IMR-90 (cell line): ENCODE results near the gene ATRAID. TPM values are rescaled to one million over a fixed set of nuclear protein-coding genes. Genes with fewer than 3 reads are reported as not detected.

Experiments used
- ATAC-seq: fragments of 200-7000 bp; cut with Tn5 transposase; 2 replicates; pipeline ENCODE4 v1.9.1; 2020; ENCODE audit warnings: low read depth, mild to moderate bottlenecking, moderate library complexity
- BruUV-seq: library from RNA; stranded (reverse); fragments of 400-500 nt; replicated peaks from 2 replicates; lab custom pipeline; 2021; lab: Mats Ljungman, UMichigan
- CTCF ChIA-PET: fragments of 300-600 bp; formaldehyde crosslinking; extraction: SDS; loops from one replicate; lab custom pipeline; 2021; ENCODE audit warnings: antibody characterized with exemption; lab: Yijun Ruan, JAX
- POLR2A ChIA-PET: fragments of 300-600 bp; sonication (Branson Sonifier 250); formaldehyde crosslinking; loops from one replicate; lab custom pipeline; 2022; ENCODE audit warnings: antibody characterized with exemption; ENCODE audit not compliant: unreplicated experiment; lab: Charles Lee
- DNase-seq: peaks from one replicate; pipeline ENCODE4 v3.0.0; 2013
- H2AFZ ChIP-seq: replicated peaks from 2 replicates; pipeline ENCODE3; 2013; ENCODE audit warnings: low read length, mild to moderate bottlenecking; ENCODE audit not compliant: poor library complexity
- H2AK5ac ChIP-seq: 2 replicates; pipeline ENCODE4 v1.6.1; 2013; ENCODE audit warnings: low read depth, low read length, inconsistent platforms
- H2AK9ac ChIP-seq: replicated peaks from 2 replicates; pipeline ENCODE3; 2013; ENCODE audit warnings: mild to moderate bottlenecking, low read depth, low read length, moderate library complexity; ENCODE audit not compliant: poor library complexity
- H2BK120ac ChIP-seq: 2 replicates; pipeline ENCODE4 v1.6.1; 2013; ENCODE audit warnings: low read depth, low read length, inconsistent platforms
- H2BK15ac ChIP-seq: 3 replicates; pipeline ENCODE4 v1.6.1; 2013; ENCODE audit warnings: low read depth, low read length, inconsistent platforms
- H2BK20ac ChIP-seq: 2 replicates; pipeline ENCODE4 v1.6.1; 2013; ENCODE audit warnings: low read depth, mild to moderate bottlenecking, inconsistent platforms, low read length, moderate library complexity
- H2BK5ac ChIP-seq: 2 replicates; pipeline ENCODE4 v1.6.1; 2013; ENCODE audit warnings: mild to moderate bottlenecking, low read depth, low read length, inconsistent platforms; ENCODE audit not compliant: poor library complexity, severe bottlenecking
- H3K14ac ChIP-seq: replicated peaks from 2 replicates; pipeline ENCODE4 v1.6.1; 2013; ENCODE audit warnings: low read depth, low read length, inconsistent platforms
- H3K18ac ChIP-seq: 2 replicates; pipeline ENCODE4 v1.6.1; 2013; ENCODE audit warnings: low read depth, low read length, control low read depth
- H3K23ac ChIP-seq: 2 replicates; pipeline ENCODE4 v1.6.1; 2013; ENCODE audit warnings: low read depth, low read length, inconsistent platforms
- H3K27ac ChIP-seq: 2 replicates; pipeline ENCODE4 v1.5.1; 2013; ENCODE audit warnings: mild to moderate bottlenecking, control low read depth, low read length; ENCODE audit not compliant: insufficient read depth
- H3K27me3 ChIP-seq: 2 replicates; pipeline ENCODE4 v1.6.1; 2013; ENCODE audit warnings: low read length; ENCODE audit not compliant: control insufficient read depth, insufficient read depth
- H3K36me3 ChIP-seq: 2 replicates; pipeline ENCODE4 v1.6.1; 2013; ENCODE audit warnings: low read length, mixed read lengths; ENCODE audit not compliant: control insufficient read depth, insufficient read depth
- H3K4ac ChIP-seq: 2 replicates; pipeline ENCODE4 v1.6.1; 2013; ENCODE audit warnings: low read depth, low read length, inconsistent platforms
- H3K4me1 ChIP-seq: 2 replicates; pipeline ENCODE4 v1.6.1; 2013; ENCODE audit warnings: low read length, mixed read lengths; ENCODE audit not compliant: control insufficient read depth, insufficient read depth
- H3K4me2 ChIP-seq: 2 replicates; pipeline ENCODE4 v1.6.1; 2013; ENCODE audit warnings: low read depth, mild to moderate bottlenecking, control low read depth, low read length, moderate library complexity
- H3K4me3 ChIP-seq: 2 replicates; pipeline ENCODE4 v1.5.1; 2013; ENCODE audit warnings: low read depth, mild to moderate bottlenecking, control low read depth, low read length, moderate library complexity; ENCODE audit not compliant: insufficient read depth
- H3K56ac ChIP-seq: 2 replicates; pipeline ENCODE4 v1.6.1; 2013; ENCODE audit warnings: low read length, inconsistent platforms; ENCODE audit not compliant: insufficient read depth; ENCODE audit errors: extremely low read depth
- H3K79me1 ChIP-seq, 2 experiments: 2 replicates each; pipeline ENCODE4 v1.6.1; 2013; ENCODE audit warnings: low read length in 2 of 2, inconsistent platforms in 1 of 2, low read depth in 1 of 2
- H3K9ac ChIP-seq: 2 replicates; pipeline ENCODE4 v1.6.1; 2013; ENCODE audit warnings: low read depth, low read length, control low read depth
- H3K9me1 ChIP-seq: 2 replicates; pipeline ENCODE4 v1.6.1; 2013; ENCODE audit warnings: low read length, inconsistent platforms; ENCODE audit not compliant: insufficient read depth
- H3K9me3 ChIP-seq: 2 replicates; pipeline ENCODE4 v1.6.1; 2013; ENCODE audit warnings: low read length; ENCODE audit not compliant: control insufficient read depth, insufficient read depth
- H4K20me1 ChIP-seq: 2 replicates; pipeline ENCODE4 v1.6.1; 2013; ENCODE audit warnings: low read length, inconsistent platforms; ENCODE audit not compliant: insufficient read depth
- H4K5ac ChIP-seq: 2 replicates; pipeline ENCODE4 v1.6.1; 2013; ENCODE audit warnings: mild to moderate bottlenecking, low read depth, low read length, control low read depth
- H4K8ac ChIP-seq, 2 experiments: 2 replicates each; pipeline ENCODE4 v1.6.1; 2013; ENCODE audit warnings: low read depth in 2 of 2, low read length in 2 of 2, control low read depth in 1 of 2, inconsistent platforms in 1 of 2
- H4K91ac ChIP-seq: 2 replicates; pipeline ENCODE4 v1.6.1; 2013; ENCODE audit warnings: low read depth, low read length, inconsistent platforms; ENCODE audit not compliant: insufficient read depth
- BHLHE40 ChIP-seq: fragments of 150-350 bp; IDR thresholded peaks from 2 replicates; pipeline ENCODE4 v1.6.1; 2016; ENCODE audit warnings: mild to moderate bottlenecking, low read depth, low read length
- ELK1 ChIP-seq: fragments of 150-350 bp; IDR thresholded peaks from 2 replicates; pipeline ENCODE4 v1.6.1; 2016; ENCODE audit warnings: low read depth, mild to moderate bottlenecking, low read length, moderate library complexity, borderline replicate concordance
- MAZ ChIP-seq: IDR thresholded peaks from 2 replicates; pipeline ENCODE4 v1.6.1; 2012; ENCODE audit warnings: low read depth, mild to moderate bottlenecking, low read length, improper control_type of control experiment, moderate library complexity, borderline replicate concordance
- MXI1 ChIP-seq: IDR thresholded peaks from 2 replicates; pipeline ENCODE4 v1.6.1; 2012; ENCODE audit warnings: low read depth, mild to moderate bottlenecking, low read length, moderate library complexity, borderline replicate concordance
- whole genome bisulfite sequencing, 2 experiments: methylation state at CpG; one replicate each; pipeline versions ENCODE4 v1.1.5 to v1.1.7; 2013; ENCODE audit warnings: missing lambda C conversion rate in 2 of 2; ENCODE audit not compliant: insufficient read length in 1 of 2; ENCODE audit errors: extremely low coverage in 2 of 2; 5-methylcytosine and 5-hydroxymethylcytosine counted together
- dilution Hi-C: fragments of 300-500 bp; cut with HindIII; formaldehyde crosslinking; loops from one replicate; pipeline ENCODE4 v1.14.3; 2018; ENCODE audit warnings: low sequenced_read_pairs; ENCODE audit not compliant: unreplicated experiment
- in situ Hi-C: fragments of 300-500 bp; cut with MboI; formaldehyde crosslinking; loops from 3 replicates; pipeline ENCODE4 v1.14.3; 2019; ENCODE audit warnings: low sequenced_read_pairs, inconsistent platforms, mixed read lengths
- intact Hi-C: fragments of 100-400 bp; cut with micrococcal nuclease; formaldehyde crosslinking; loops from 2 replicates; pipeline ENCODE4 v1.10.0; 2022
- polyA plus RNA-seq, 3 experiments: library from polyadenylated mRNA; depleted of rRNA; stranded (reverse); fragments of >200 nt; gene quantifications; 2 replicates each; pipeline ENCODE4 v1.2.3, GENCODE V29; 2012; ENCODE audit warnings: low replicate concordance in 1 of 3
- total RNA-seq: library from RNA; depleted of rRNA; stranded (reverse); fragments of >200 nt; gene quantifications from 2 replicates; pipeline ENCODE4 v1.2.3, GENCODE V29; 2012

Gene ATRAID
- total and polyA plus RNA-seq, 2 of the 4 experiments (the other 2 are of a cell fraction): 138 to 173 TPM

- POLR2A ChIA-PET: no interaction called here
- H2BK5ac ChIP-seq: no peak overlapping the region
- no peak overlapping the region for H2BK15ac ChIP-seq
- H4K8ac ChIP-seq: no peak overlapping the region
- ATAC-seq (no peak), DNase-seq (no peak)
- H2AK9ac ChIP-seq: no peak overlapping the region
- no peaks in the 10 kb centered on the region for H3K9me3 ChIP-seq
- no peak overlapping the region for H4K91ac ChIP-seq
- BruUV-seq: no TSS peak
- H3K9ac ChIP-seq: no peak overlapping the region
- no peak overlapping the region for H2BK20ac ChIP-seq
- H2AK5ac ChIP-seq: no peak overlapping the region
- no peak overlapping the region for H3K14ac ChIP-seq
- H3K56ac ChIP-seq: no peak overlapping the region
- WGBS, 2 experiments: 100% methylated on average over 3 of the region's 8 CpGs; no CpG with 5 or more reads in 1 of the 2 experiments
- CTCF ChIA-PET: no interaction called here
- no peak overlapping the region for H3K4ac ChIP-seq
- H4K5ac ChIP-seq: no peak overlapping the region
- no peak overlapping the region for H3K18ac ChIP-seq
- H3K4me1 ChIP-seq: no peaks in the 10 kb centered on the region
- H3K4me3 ChIP-seq: no peak overlapping the region
- no peak overlapping the region for H3K27ac ChIP-seq
- H2AFZ ChIP-seq: no peak overlapping the region
- in situ Hi-C loops: no loop called here
- intact Hi-C loops: no loop called here
- dilution Hi-C loops: no loop called here
- H2BK120ac ChIP-seq: no peak overlapping the region
- no peaks in the 10 kb centered on the region for H3K9me1 ChIP-seq
- H3K36me3 ChIP-seq: peaks cover 88% of the 10 kb centered on the region
- H3K23ac ChIP-seq: no peak overlapping the region
- H3K4me2 ChIP-seq: no peak overlapping the region
- no peaks in the 10 kb centered on the region; a peak in 1 of 4 replicates for H3K79me1 ChIP-seq
- H4K20me1 ChIP-seq: no peaks in the 10 kb centered on the region; the same call in 1 of the 2 replicates
- TF ChIP-seq MAZ (no peak), ELK1 (no peak), MXI1 (no peak), BHLHE40 (no peak)
- no peaks in the 10 kb centered on the region for H3K27me3 ChIP-seq
These were observed 27.1 kb downstream of the ATRAID start for GRCh38 chr2:27238976-27239375.
